H1 (cell line): ENCODE measurements around the gene CDC37. TPM values are rescaled to one million over a fixed set of nuclear protein-coding genes. Genes with fewer than 3 reads are reported as not detected.

Experiments used
- ASH2L ChIP-seq: fragments of 200-600, 300-600 bp; sonication (generic); IDR thresholded peaks from one replicate; pipeline ENCODE4 v1.7.1; 2017; ENCODE audit warnings: low read length
- CBX8 ChIP-seq: fragments of 300-800, 300-1000 bp; sonication (generic); IDR thresholded peaks from 2 replicates; pipeline ENCODE4 v1.7.1; 2016; ENCODE audit warnings: low read depth, low read length, borderline replicate concordance
- CREB1 ChIP-seq: IDR thresholded peaks from 2 replicates; pipeline ENCODE4 v1.6.1; 2012; ENCODE audit warnings: inconsistent platforms
- EGR1 ChIP-seq: IDR thresholded peaks from 2 replicates; pipeline ENCODE4 v1.6.1; 2011; ENCODE audit warnings: low read depth, low read length, borderline replicate concordance
- EP300 ChIP-seq, 2 experiments: IDR thresholded peaks; 1 replicate in 1 of 2; 2 replicates in 1 of 2; pipeline ENCODE4 v1.6.1; 2011 to 2012; ENCODE audit warnings: low read depth in 2 of 2, low read length in 2 of 2, mild to moderate bottlenecking in 2 of 2, borderline replicate concordance in 1 of 2, inconsistent platforms in 1 of 2, moderate library complexity in 1 of 2
- EZH2 ChIP-seq: fragments of 200-600 bp; sonication (generic); IDR thresholded peaks from 2 replicates; pipeline ENCODE4 v1.7.1; 2012; ENCODE audit warnings: low read depth, mild to moderate bottlenecking, moderate library complexity, low read length, inconsistent platforms; ENCODE audit not compliant: severe bottlenecking
- GTF2F1 ChIP-seq: IDR thresholded peaks from 2 replicates; pipeline ENCODE4 v1.6.1; 2012; ENCODE audit warnings: low read depth, low read length, improper control_type of control experiment, borderline replicate concordance
- KDM4A ChIP-seq: IDR thresholded peaks from one replicate; pipeline ENCODE4 v1.7.1; 2012; ENCODE audit warnings: low read depth, mild to moderate bottlenecking, moderate library complexity, low read length, inconsistent platforms; ENCODE audit not compliant: severe bottlenecking
- KDM5A ChIP-seq: fragments of 200-600 bp; IDR thresholded peaks from 2 replicates; pipeline ENCODE4 v1.7.1; 2012; ENCODE audit warnings: mild to moderate bottlenecking, low read length, inconsistent platforms, mixed read lengths
- MAX ChIP-seq: IDR thresholded peaks from 2 replicates; pipeline ENCODE4 v1.6.1; 2012; ENCODE audit warnings: inconsistent platforms
- POLR2A ChIP-seq, 2 experiments: IDR thresholded peaks; 1 replicate in 1 of 2; 2 replicates in 1 of 2; pipeline ENCODE4 v1.6.1; 2011; ENCODE audit warnings: low read depth in 2 of 2, low read length in 2 of 2, mild to moderate bottlenecking in 2 of 2; ENCODE audit errors: control extremely low read depth in 1 of 2
- POU5F1 ChIP-seq: IDR thresholded peaks from 2 replicates; pipeline ENCODE4 v1.6.1; 2011; ENCODE audit warnings: low read depth, mild to moderate bottlenecking, low read length, moderate library complexity
- RFX5 ChIP-seq: IDR thresholded peaks from 2 replicates; pipeline ENCODE4 v1.6.1; 2011; ENCODE audit warnings: low read depth, low read length, improper control_type of control experiment, borderline replicate concordance
- SIX5 ChIP-seq: IDR thresholded peaks from 2 replicates; pipeline ENCODE4 v1.6.1; 2011; ENCODE audit warnings: mild to moderate bottlenecking, low read depth, low read length
- SP2 ChIP-seq: IDR thresholded peaks from 2 replicates; pipeline ENCODE4 v1.6.1; 2012; ENCODE audit warnings: mild to moderate bottlenecking, low read length, inconsistent platforms
- SP4 ChIP-seq: IDR thresholded peaks from 2 replicates; pipeline ENCODE4 v1.6.1; 2012; ENCODE audit warnings: low read length, inconsistent platforms
- TAF7 ChIP-seq: optimal IDR thresholded peaks from 2 replicates; pipeline ENCODE3; 2011; ENCODE audit warnings: low read depth, mild to moderate bottlenecking, inconsistent platforms, low read length, moderate library complexity, borderline replicate concordance
- TBP ChIP-seq: IDR thresholded peaks from 2 replicates; pipeline ENCODE4 v1.6.1; 2011; ENCODE audit warnings: low read depth, low read length, improper control_type of control experiment
- TEAD4 ChIP-seq: IDR thresholded peaks from 2 replicates; pipeline ENCODE4 v1.6.1; 2012; ENCODE audit warnings: low read depth, low read length, inconsistent platforms, mixed read lengths
- polyA plus RNA-seq, 7 experiments: library from polyadenylated mRNA; depleted of rRNA in 3 of 7; stranded (reverse) in 5 of 7; unstranded in 2 of 7; fragments of >200 nt in 5 of 7; fragments of 200-250 nt in 2 of 7; gene quantifications; 1 replicate in 5 of 7; 2 replicates in 1 of 7; 4 replicates in 1 of 7; pipeline versions ENCODE4 v1.2.1 to v1.2.3, GENCODE V29; 2011 to 2013; ENCODE audit warnings: missing spikeins in 2 of 7, mixed read lengths in 2 of 7
- total RNA-seq: library from RNA; stranded (reverse); fragmentation: NEBNext Ultra II Directional; extraction: Animal tissue kit (Norgen Biotek cat#: 25700); gene quantifications from 2 replicates; pipeline ENCODE4 v1.2.1, GENCODE V29; 2021
- TF ChIP-seq, protein P1 (sequence below): IDR thresholded peaks from 2 replicates; pipeline ENCODE4 v1.6.1; 2011; ENCODE audit warnings: low read length, improper control_type of control experiment
- TF ChIP-seq, protein P2 (sequence below), 3 experiments: IDR thresholded peaks; 1 replicate in 2 of 3; 2 replicates in 1 of 3; pipeline versions ENCODE4 v1.5.1 to v1.6.1; 2011; ENCODE audit warnings: low read length in 3 of 3, mild to moderate bottlenecking in 3 of 3, inconsistent platforms in 2 of 3, low read depth in 1 of 3, moderate library complexity in 1 of 3; ENCODE audit not compliant: insufficient read depth in 1 of 3; ENCODE audit errors: control extremely low read depth in 1 of 3

Gene CDC37
- total and polyA plus RNA-seq, 2 of the 8 experiments (the other 6 are each of a cell fraction or from before 2014, with no cell fraction given): 162 to 181 TPM

DNA sequence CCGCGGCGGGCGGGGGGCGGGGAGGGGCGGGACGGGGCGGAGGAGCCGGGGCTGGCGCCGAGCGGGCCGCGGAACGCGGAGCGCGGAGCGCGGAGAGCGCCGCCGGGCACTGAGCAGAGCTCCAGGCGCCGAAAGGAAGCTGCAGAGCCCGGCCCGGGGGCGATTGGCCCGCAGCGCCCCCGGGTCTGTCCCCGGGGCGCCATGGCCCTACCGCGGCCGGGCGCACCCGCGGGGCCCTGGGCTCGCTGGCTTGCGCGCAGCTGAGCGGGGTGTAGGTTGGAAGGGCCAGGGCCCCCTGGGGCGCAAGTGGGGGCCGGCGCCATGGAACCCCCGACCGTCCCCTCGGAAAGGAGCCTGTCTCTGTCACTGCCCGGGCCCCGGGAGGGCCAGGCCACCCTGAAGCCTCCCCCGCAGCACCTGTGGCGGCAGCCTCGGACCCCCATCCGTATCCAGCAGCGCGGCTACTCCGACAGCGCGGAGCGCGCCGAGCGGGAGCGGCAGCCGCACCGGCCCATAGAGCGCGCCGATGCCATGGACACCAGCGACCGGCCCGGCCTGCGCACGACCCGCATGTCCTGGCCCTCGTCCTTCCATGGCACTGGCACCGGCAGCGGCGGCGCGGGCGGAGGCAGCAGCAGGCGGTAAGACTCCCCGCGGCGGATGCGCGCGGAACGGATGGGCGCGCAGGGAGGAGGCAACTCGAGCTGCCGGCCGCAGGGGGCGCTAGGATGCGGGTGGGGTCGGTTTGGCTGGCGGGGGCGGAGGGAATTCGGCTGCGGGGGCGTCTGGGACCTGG lies 17.3 kb upstream of the CDC37 start, which contains the start of gene PDE4A (continued):
- TF ChIP-seq, protein P1, sequence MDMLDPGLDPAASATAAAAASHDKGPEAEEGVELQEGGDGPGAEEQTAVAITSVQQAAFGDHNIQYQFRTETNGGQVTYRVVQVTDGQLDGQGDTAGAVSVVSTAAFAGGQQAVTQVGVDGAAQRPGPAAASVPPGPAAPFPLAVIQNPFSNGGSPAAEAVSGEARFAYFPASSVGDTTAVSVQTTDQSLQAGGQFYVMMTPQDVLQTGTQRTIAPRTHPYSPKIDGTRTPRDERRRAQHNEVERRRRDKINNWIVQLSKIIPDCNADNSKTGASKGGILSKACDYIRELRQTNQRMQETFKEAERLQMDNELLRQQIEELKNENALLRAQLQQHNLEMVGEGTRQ: no peak
- no peak for TF ChIP-seq EZH2
- peak; percentile 6 for TF ChIP-seq KDM4A
- peak; percentile 20 for TF ChIP-seq TAF7
- no peak for TF ChIP-seq SP4
- no peak for TF ChIP-seq SP2
- TF ChIP-seq, protein P2, sequence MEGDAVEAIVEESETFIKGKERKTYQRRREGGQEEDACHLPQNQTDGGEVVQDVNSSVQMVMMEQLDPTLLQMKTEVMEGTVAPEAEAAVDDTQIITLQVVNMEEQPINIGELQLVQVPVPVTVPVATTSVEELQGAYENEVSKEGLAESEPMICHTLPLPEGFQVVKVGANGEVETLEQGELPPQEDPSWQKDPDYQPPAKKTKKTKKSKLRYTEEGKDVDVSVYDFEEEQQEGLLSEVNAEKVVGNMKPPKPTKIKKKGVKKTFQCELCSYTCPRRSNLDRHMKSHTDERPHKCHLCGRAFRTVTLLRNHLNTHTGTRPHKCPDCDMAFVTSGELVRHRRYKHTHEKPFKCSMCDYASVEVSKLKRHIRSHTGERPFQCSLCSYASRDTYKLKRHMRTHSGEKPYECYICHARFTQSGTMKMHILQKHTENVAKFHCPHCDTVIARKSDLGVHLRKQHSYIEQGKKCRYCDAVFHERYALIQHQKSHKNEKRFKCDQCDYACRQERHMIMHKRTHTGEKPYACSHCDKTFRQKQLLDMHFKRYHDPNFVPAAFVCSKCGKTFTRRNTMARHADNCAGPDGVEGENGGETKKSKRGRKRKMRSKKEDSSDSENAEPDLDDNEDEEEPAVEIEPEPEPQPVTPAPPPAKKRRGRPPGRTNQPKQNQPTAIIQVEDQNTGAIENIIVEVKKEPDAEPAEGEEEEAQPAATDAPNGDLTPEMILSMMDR (IDR thresholded peaks at IDR 0.05; ENCODE audit: control extremely low read depth in 1 of 3, insufficient read depth in 1 of 3, low read depth in 1 of 3, low read length in 3 of 3): peak; percentile 40 to 78 (median 41)
- TF ChIP-seq CREB1: no peak
- TF ChIP-seq EP300 (IDR thresholded peaks at IDR 0.05; ENCODE audit: borderline replicate concordance in 1 of 2, low read depth in 2 of 2, low read length in 2 of 2): no peak
- TF ChIP-seq POU5F1: no peak
- TF ChIP-seq CBX8: no peak
- TF ChIP-seq MAX: peak; percentile 38; the same call in 1 of the 2 replicates
- TF ChIP-seq KDM5A: no peak
- TF ChIP-seq GTF2F1: no peak
- peak; percentile 78; the same call in 1 of the 2 replicates for TF ChIP-seq TEAD4
- TF ChIP-seq RFX5: no peak
- no peak for TF ChIP-seq POLR2A (IDR thresholded peaks at IDR 0.05; ENCODE audit: control extremely low read depth in 1 of 2, low read depth in 2 of 2, low read length in 2 of 2)
- no peak for TF ChIP-seq SIX5
- peak; percentile 95 for TF ChIP-seq EGR1
- TF ChIP-seq ASH2L: no peak
- TF ChIP-seq TBP: 0 out of 2 replicates have a peak, but pooled peaks have one; percentile 4
